Measurements from ENCODE around the gene CDH13.

CDH13 gene

DNA sequence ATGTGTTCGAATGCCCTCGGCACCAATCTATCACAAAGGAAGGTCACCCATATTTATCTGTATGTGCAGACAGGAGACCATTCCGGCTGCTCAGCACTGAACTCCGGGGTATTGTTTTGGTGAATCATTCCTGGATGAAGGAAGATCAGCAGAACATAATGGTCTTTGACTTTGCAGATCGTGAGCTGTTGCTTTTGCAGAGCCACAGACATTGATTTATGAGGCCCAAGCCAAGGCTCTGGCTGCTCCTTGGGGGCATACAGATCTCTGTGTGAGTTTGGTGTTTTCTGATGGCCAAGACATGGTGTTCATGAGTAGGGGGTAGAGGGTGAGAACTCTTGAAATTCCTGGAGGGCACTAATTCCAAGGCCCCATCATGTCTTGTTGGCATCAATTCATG is 722.2 kb downstream of the CDH13 start:
- no peak for DNase-seq (ENCODE audit: low read depth in 2 of 2)

DNA sequence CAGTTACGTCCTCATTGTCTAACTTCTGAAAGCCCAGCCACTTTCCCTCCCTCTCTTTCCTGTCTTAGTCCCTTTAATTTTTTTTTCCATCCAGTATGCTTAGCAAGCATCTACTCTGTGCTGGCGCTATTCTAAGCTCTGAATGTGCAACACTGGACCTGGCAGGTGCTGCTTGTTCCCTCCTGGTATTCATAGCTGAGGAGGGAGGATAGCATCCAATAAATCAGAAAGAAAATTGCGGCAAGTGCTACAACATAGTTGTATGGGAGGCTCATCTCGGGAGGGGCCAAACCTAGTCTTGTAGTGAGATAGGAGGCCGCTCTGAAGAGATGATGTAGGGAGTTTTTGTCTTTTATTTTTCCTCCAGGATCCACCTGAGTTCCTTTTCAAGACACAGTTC is 723.7 kb downstream of the CDH13 start:
- DNase-seq (ENCODE audit: low read depth in 2 of 2), result no peak

DNA sequence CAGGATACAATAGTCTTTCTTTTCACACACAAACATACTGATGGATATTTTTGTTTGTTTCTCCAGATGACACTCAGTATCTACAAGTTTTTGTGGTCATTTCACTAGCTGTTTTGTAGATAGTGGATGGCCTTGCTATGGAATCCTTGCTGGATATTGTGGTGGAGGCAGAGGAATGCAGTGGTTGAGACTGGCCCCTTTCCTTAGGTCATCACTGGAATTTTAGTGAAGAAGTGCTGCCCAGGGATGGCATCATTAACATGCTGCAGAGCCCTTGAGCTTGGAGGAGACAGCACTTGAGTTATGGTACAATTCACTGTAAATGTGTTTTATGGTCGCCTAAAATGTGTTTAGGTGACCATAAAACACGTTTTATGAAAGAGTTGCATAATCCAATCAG is 725.1 kb downstream of the CDH13 start:
- DNase-seq (ENCODE audit: low read depth in 2 of 2), result no peak

DNA sequence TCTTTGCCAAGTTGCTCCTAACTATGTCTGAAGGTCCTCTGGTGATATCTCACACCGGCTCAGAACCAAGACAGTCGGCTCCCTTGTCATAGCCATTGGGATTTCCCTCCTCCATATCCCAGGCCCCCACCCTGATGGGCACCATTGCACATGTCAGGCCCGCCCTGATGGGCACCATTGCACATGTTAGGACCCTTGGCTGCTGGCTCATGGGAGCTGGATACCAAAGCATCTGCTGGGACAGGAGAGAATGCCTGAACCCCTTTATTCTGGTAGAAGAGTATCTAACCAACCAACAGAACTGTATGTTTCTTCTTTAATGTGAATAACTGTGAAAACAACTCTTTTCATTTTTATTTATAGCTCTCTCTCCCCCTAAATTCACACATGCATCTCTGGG is 726.5 kb downstream of the CDH13 start:
- DNase-seq (ENCODE audit: low read depth in 2 of 2), result no peak

DNA sequence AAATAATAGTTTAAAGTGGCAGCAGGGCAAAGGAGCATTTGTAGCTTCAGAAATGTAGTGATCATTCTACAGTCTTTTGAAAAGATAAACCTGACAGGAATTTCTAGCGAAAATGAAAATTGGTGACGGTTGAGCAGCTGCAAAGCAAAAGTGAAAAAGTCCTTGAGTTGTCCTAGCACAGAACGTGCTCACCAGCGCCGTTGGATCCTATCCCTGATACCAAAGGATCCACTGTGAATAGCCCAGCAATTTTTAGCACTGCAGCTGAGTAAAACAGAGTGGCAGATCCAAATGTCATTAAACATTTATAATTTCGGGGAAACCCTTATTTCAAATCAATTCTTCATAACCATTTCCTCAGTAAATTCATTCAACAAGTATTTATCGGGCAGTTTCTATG is 727.2 kb downstream of the CDH13 start:
- DNase-seq (ENCODE audit: low read depth in 2 of 2), result no peak

DNA sequence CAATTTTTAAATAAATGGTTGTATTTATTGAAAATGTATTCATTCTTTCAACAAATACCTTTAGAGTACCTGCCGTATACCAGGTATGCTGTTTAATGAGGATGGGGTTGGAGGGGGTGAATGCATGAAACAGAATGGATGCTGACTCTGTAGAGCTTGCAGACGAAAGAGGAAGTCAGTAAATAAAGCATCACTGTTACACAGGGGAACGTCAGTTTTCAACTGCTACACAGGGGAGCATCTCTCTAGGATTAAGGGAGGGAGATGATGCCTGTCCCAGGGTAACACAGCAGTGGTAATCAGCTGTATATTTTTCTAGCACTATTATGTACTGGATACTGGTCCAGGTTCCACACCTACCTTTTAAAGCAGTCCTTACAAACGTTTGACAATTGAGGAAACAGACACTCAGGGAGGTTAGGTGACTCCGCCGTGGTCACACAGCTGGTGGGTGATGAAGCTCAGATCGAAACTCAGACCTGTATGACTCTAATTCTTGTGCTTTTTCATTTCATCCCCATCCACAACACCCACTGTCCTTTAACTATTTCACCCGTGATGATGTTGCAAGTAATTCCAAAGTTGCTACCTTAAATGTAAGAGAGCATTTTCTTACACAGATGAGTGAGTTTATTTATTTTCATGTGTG is 728.9 kb downstream of the CDH13 start:
- DNase-seq (ENCODE audit: low read depth in 2 of 2), result no peak

DNA sequence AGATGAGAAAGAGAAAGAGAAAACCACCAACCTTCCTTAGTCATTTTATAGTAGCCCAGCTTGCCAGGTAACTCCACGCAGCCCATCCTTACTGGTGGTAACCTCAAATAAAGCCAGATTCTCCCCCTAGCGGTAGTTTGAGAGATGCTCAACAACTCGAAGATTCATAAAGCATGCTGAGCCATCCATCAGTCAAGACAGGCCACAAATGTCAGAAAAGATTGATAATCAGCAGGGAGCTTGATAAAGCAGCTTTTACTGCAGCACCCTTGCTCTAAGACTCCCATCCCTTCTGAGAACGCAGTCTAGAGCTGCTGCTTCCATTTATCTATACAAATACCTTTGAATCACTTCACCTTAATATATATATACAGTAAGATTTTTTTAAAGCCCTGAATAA is 729.5 kb downstream of the CDH13 start:
- DNase-seq (ENCODE audit: low read depth in 2 of 2), result no peak

DNA sequence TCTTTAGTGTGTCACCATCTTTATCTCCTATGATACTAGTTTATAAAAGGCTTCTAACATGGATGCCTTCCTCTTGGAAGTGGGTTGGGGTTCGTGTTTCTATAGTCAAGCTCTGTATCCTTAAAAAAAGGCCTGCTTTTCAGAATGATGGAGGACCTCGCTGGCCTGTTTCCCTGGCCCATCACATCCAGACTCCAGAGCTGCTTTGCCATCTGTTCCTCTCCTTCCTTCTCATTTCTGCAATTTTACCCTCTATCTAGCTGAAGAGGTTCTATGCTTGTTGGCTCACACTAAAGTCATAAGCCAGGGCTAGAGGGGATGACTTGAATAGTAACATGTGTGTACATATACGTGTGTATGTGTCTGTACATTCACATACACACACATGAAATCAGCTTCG is 730.2 kb downstream of the CDH13 start:
- no peak for DNase-seq (ENCODE audit: low read depth in 2 of 2)

DNA sequence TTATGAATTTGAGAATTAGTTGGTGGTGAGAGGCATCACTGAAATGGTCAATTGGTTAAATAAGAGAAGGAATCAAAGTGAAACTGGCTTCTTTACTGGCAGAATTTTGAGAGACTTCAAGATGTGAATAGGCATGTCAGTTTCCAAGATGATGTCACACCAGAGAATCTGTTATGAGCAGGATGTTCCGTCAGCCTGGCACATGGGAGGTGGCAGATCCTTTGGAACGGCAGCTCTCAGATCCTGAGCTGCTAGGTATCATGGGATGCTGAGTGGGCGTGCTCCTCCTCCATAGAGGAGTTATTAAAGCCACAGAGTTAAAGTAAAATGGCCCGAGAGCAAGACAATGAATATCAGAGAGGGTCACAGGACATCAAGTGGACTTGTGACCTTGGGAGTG is 736.8 kb downstream of the CDH13 start:
- no peak for DNase-seq (ENCODE audit: low read depth in 2 of 2)

DNA sequence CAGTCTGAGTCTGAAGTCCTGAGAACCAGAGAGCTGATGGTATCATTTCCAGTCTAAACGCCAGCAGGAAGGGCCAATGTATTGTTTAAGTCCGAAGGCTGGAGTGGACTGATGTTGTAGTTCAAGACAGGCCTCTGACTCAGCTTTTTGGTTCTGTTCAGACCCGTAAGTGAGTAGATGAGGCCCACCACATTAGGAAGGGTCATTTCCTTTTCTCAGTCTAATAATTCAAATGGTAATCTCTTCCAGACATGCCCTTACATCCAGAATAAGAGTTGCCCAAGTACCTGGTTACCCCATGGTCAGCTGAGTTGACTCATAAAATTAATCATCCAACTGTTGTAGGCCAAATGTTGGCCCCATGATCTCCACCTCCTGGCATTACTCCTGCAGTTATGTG is 738.4 kb downstream of the CDH13 start:
- no peak for DNase-seq (ENCODE audit: low read depth in 2 of 2)

DNA sequence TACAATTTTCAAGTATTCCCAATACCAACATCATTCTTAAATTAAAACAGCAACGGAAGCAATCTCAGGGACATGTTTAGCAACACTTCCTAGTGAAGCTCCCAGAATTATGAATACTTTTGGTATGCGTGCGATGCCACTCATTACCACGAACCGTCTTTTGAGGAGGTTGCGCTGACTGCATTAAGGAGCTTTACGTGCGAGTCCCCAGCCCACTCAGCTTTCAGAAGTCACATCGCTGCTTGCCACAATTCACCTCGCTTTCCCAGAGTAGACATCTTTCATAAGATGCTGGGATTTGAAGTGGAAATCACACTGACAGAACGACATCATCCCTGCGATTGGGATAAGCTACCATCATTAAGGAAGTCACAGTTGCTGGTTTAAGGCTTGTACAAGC is 739.5 kb downstream of the CDH13 start:
- no peak for DNase-seq (ENCODE audit: low read depth in 2 of 2)

DNA sequence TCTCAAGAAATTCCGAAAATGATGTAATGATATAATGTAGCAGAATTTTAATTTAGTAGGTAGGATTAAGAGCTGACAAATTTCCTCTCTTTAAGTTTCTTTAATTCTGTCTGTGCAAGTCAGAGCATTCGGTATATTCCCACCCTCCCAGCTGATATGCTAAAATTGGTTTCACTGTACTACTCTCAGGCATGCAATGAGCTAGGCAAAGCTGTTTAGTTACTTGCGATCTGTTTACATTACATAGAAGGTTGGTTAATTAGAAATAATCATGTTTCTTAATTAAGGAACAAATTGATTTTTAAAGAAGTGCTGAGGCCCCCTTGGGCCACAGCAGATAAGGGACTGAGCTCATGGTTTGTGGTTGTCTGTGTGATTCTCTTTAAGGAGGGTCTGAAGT is 748.2 kb downstream of the CDH13 start:
- no peak for DNase-seq (ENCODE audit: low read depth in 2 of 2)

DNA sequence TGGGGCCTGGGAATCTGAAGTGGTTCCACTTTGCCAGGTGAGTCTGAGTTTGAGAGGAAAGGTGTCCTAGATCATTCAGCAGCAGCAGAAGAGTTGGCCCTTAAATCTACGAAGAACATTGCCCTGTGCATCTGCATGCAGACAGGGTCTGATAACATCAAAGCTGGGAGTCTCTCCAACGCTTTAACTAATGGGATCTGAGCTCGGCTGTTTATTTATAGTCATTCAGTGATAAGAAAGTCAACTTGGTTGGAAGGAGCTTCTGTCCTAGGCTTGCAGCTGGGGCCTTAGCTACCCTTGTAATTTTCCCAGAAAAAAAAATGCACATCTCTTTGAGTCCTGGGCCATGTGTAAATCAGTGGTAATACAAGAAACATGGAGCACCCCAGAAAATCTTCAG is 763.0 kb downstream of the CDH13 start:
- DNase-seq (ENCODE audit: low read depth in 2 of 2), result no peak

DNA sequence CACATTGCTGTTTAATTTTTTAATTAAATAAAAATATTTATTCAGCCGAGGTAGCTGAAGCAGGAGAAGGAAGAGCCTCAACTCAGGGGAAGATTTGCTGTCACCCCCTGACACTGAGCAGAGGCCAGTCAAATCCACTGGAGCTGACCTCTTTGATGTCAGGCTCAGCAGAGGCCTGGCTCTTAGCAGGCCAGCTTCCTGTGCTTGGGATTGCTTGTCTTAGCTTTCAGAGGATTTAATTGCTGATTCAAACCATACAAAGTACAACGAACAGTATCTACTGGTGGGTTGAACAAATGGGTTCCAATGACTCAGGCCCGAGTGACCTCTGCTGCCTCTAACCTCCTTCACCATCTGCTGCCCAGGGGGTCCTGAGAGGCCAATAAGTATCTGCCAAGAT is 764.0 kb downstream of the CDH13 start:
- no peak for DNase-seq (ENCODE audit: low read depth in 2 of 2)

DNA sequence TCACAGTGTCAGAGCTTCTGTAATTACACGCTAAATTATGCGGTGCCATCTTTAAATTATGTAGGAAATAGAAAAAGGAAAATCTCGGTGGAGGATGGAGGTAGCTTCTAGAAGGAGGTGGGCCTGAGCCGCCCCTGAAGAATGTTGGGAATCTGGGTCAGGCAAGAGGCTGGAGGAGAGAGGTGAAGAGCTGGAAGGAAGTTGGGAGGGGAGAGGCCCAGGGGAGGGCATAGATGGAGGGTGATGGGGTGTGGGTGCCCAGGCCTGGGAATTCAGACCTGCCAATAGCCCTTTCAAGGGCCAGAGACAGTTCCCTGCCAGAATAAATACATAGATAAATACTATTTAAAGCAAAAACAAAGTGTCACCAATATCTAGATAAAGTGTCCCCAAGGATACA is 766.0 kb downstream of the CDH13 start:
- no peak for DNase-seq (ENCODE audit: low read depth in 2 of 2)

DNA sequence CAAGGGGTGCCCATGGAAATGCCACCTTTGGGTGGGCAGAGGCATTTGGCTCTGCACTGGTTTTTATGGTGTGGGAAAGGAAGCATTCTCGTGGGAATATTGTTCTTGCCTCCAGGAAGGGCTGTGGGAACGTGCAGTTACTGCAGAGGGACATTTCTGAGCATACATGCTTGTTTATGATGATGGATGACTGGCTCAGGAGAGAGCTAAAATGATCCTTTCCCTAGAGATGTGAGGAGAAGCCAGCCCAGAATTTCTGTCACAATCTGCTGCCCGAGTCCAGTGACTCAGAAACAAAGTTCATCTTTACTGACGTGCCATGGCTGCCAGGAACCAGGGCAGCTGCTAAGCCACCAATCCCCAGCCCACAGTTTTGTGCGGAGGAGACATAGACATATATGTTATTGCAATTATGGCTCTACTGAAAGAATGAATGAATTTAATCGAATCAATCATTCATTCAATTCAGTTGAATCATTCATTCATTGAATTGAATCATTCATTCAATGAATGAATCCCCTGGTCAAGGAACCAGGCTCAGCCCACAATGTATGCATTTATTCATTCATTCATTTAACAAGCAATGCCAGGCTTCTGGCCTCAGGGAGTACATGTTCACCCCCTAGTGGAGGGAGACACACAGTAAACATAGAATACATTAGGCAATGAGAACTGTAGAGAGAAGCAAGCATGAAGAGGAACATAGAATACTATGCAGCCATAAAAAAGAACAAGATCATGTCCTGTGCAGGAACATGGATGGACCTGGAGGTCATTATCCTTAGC is 766.6 kb downstream of the CDH13 start:
- DNase-seq (ENCODE audit: low read depth in 2 of 2), result no peak

DNA sequence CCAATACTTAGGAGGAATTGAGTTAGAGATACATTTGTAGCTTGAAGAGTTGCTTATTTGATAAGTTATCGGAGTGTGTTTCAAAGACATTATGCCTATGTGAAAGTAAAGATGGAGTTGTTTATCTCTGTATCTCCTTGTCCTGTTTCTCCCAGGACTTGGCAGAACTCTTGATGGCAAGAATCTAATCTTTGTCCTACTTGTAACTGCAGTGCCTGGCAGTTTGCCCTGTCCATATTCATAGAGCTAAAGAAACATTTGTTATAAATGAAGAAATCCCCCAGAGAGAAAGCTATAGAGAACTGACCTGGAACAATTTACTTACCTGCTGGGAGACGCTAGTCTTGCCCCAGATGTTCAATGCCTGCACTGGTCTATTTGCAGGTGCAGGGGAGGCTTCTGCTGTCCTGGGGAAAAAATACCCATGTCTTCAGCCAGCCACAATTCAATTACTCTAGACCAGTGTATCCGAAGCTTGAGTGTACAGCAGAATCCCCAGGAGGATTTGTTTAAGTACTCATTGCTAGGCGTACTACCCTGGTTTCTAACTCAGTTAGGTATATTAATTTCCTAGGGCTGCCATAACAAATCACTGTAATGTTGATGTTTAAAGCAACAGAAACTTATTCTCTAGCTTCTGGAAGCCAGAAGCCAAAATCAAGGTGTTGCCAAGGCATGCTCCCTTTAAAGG is 771.0 kb downstream of the CDH13 start:
- no peak for DNase-seq (ENCODE audit: low read depth in 2 of 2)

DNA sequence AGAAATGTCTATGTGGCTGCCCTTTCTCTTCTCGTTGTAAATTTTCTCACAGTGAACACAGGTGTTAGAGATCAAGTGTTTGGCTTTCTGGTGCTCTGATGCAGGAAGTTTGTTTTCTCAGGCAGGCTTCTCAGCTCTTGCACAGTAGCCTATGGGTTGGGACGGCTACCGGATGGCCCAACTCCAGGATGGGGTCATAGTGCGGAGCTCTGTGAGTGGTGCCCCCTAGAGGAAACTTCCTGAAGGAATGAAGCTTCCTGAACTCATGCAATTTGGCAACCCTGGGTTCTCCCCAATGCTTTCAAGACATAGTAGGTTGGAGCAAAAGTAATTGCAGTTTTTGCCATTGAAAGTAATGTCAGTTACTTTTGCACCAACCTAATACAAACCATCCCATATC is 773.5 kb downstream of the CDH13 start:
- DNase-seq (ENCODE audit: low read depth in 2 of 2), result no peak

DNA sequence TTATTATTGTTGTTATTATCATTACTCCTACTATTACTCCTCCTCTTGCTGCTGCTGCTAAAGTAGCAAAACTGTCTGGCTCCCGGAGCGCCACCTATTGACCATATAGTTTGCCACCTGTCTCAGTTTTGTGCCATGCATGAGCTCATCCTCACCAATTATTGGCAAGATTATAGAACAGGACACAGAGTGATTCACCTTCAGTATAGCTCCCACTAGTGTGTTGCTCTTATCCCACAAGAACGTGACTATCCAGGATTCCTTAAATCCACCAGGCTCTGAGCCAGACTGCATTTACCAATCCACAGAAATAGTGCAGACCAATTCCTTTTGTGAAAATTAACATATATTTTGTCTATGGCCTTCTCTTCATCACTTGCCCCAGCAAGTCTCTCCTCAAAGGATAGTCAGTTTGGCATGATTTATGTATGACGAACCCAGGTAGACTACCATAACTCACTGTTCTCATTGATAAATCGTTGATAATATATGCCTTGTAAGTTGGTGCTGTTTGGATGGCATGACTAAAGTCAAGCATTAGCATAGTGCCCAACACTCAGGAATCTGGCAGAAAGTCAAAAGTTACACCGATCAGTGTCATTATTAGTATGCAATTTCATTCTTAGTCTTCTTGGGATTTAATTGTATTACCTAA is 775.5 kb downstream of the CDH13 start:
- no peak for DNase-seq (ENCODE audit: low read depth in 2 of 2)

DNA sequence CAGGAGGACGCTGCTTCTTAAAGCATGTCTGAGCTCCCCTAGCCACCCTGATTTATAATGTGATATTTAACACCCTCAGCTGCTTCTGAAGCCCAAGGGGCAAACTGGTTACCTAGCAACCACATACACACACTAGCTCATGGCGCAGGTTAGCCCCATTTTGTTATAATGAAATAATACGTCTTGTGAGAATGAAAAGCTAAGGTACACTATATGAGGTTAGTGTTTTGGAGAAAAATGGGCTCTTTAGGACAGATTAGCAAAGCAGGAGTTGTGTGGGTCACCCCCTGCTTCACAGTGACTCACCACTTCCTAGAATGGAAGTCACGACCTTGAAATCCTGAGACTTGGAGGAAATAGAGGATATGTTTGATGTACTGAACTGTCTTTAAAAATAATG is 776.2 kb downstream of the CDH13 start:
- no peak for DNase-seq (ENCODE audit: low read depth in 2 of 2)

DNA sequence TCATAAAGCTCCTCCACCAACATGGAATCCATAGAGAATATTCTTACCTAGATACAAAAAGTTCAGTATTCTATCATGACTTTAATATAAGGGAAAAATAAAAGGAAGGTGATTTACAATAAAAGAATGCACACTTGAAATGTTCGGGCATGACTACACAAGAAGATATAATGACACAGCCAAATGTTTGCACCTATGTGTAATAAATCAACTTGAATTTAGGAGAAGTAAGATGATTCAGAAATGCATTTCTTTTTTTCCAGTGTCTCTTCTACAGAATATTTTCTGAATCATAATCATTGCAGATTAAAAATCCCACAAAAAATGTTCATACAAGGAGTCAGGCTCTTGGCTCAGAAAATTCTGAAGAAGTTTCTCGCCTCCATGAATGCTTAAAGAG is 777.0 kb downstream of the CDH13 start:
- DNase-seq (ENCODE audit: low read depth in 2 of 2), result no peak

DNA sequence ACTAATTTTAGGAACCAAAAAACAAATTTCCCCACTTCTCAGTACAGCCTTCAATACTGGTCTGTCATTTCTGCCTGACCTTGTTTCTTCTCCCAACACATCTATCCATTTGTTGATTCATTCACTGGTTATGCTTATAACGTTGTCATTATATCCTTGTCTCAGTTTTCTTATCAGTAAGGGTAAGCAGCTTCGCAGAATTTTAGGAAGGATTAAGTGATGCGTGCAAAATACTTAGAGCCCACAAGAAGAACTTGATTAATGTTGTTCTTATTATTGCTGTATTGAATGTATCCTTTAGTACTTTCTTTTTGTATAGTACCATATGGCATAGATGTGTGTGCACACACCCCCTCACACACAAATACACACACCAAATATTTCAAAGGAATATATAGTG is 777.5 kb downstream of the CDH13 start:
- no peak for DNase-seq (ENCODE audit: low read depth in 2 of 2)

DNA sequence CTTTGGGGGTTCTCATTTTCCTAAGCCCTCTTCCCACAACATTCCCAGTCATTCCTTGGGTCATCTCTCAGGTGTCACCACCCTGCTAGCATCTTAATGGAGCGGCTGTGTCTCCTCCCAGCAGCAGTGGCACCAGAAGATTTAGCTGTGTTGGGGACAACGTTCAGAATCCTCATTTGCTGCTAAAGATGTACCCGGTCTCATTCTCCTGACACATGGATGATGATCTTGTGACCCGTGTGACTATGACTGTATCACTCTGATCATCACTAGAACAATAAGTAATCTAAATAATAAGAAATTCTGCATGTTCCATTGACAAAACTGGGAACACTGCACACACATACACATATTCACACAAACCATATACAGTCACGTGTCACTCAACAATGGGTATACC is 781.2 kb downstream of the CDH13 start:
- no peak for DNase-seq (ENCODE audit: low read depth in 2 of 2)

All from stimulated activated CD4-positive, alpha-beta T cell treated with anti-CD3 and anti-CD28 coated beads, Interleukin-15, amount 100 ng/mL, for 48 hours (primary cell).